Stimulated activated effector memory CD8-positive, alpha-beta T cell treated with anti-CD3 and anti-CD28 coated beads, Interleukin-12 subunit alpha, Interleukin-12 subunit beta, amount 100 ng/mL, for 72 hours (primary cell): ENCODE data around the gene KCNJ16.

Source experiments
- ATAC-seq: fragments of 150-1000 bp; cut with Tn5 transposase; 2 replicates; pipeline ENCODE4 v1.10.0; 2021
- DNase-seq, 2 donors: peaks; one replicate each; pipeline ENCODE4 v3.0.0; 2021 to 2022; ENCODE audit warnings: low spot score in 2 of 2
- H3K27ac Mint-ChIP-seq: one replicate; pipeline ENCODE4 v1.8.0; 2022; ENCODE audit warnings: mild to moderate bottlenecking, mixed read lengths
- H3K36me3 Mint-ChIP-seq: one replicate; pipeline ENCODE4 v1.8.0; 2022; ENCODE audit warnings: mild to moderate bottlenecking, mixed read lengths
- H3K4me1 Mint-ChIP-seq: one replicate; pipeline ENCODE4 v1.8.0; 2022; ENCODE audit warnings: mixed read lengths
- H3K4me3 Mint-ChIP-seq: one replicate; pipeline ENCODE4 v1.8.0; 2022; ENCODE audit warnings: mild to moderate bottlenecking, mixed read lengths
- H3K9me3 Mint-ChIP-seq: one replicate; pipeline ENCODE4 v1.8.0; 2022; ENCODE audit warnings: mixed read lengths

KCNJ16 gene

DNA sequence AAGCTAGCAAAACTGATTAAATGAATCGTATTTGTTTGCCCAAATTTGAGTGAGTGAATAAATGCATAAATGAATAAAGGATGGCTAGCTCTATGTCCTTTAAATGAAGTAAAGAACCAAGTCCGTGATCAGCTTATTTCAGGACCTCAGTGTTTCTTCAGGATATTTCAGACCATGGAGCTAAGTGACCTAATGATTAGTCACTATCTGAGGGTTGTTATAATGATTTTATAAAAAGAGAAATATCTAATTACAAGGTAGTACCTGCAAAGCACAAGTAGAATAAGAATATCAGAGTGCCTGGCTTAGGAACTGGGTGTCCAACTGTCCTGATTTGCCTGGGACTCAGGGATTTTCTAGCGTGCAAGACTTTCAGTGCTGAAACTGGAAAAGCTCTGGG lies 106.8 kb downstream of the KCNJ16 start:
- H3K9me3 Mint-ChIP-seq: peaks cover 5% of the 10 kb centered on the region
- no peak overlapping the region for H3K4me3 Mint-ChIP-seq
- H3K27ac Mint-ChIP-seq: no peak overlapping the region
- H3K36me3 Mint-ChIP-seq: no peaks in the 10 kb centered on the region
- no peak for ATAC-seq
- no peaks in the 10 kb centered on the region for H3K4me1 Mint-ChIP-seq
- DNase-seq: no peak

DNA sequence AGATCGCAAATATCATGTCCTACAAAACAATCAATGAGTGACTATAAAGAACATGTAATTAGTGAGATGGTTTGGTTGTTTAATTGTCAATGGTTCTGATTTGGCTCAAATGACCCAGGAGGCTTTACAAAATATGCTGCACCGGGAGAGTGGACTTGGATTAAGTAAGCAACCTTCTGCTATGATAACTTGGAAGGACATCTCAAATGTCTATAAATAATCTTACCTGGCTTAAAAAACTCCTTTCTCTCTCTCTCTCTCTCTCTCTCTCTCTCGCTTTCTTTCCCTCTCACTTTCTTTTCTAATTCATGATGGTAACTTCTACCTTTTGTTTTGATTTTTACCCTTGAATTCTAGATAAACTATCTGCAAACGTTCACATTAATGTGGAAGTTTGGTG lies 108.5 kb downstream of the KCNJ16 start:
- peaks cover 5% of the 10 kb centered on the region for H3K9me3 Mint-ChIP-seq
- no peak overlapping the region for H3K27ac Mint-ChIP-seq
- H3K4me3 Mint-ChIP-seq: no peak overlapping the region
- ATAC-seq (no peak), DNase-seq (no peak)
- H3K36me3 Mint-ChIP-seq: no peaks in the 10 kb centered on the region
- H3K4me1 Mint-ChIP-seq: no peaks in the 10 kb centered on the region

DNA sequence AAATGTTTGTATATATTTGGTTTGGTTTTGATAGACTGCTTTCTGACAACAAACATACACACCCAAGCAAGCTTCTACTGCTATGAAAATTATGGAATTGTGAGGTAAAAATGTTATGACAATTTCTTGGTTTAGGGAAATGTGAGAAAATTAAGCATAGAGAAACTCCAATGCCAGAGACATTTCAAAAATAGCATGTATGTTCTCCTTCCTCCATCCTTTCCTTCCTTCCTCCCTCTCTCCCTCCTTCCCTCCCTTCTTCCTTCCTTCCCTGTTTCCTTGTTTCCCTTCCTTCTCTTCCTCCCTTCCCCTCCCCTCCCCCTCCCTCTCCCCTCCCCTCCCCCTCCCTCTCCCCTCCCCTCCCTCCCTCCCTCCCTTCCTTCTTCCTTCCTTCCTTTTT lies 109.2 kb downstream of the KCNJ16 start:
- DNase-seq: no peak
- Mint-ChIP-seq H3K4me3 (no peak overlapping the region), H3K27ac (no peak overlapping the region), H3K36me3 (no peaks in the 10 kb centered on the region), H3K9me3 (peaks cover 5% of the 10 kb centered on the region), H3K4me1 (no peaks in the 10 kb centered on the region)
- no peak for ATAC-seq

DNA sequence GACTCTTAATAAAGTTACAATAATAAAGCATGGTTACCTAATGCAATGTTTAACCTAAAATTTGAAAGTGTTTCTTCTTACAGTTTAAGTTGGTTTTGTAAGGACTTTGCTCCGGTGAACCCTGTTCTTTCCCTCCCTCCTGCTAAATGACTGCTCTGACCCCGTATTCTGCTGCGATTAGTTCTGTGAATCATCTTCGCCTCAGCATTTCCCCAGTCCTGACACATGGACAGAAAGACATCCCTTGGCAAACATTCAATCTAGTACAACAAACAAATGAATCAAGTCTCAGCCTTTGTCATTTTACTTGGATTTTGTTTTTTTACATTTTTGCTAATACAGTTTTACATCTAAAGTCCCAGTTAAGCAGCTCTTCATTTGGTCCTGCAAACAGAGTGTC lies 109.7 kb downstream of the KCNJ16 start:
- no peaks in the 10 kb centered on the region for H3K4me1 Mint-ChIP-seq
- ATAC-seq (no peak), DNase-seq (no peak)
- no peaks in the 10 kb centered on the region for H3K36me3 Mint-ChIP-seq
- H3K27ac Mint-ChIP-seq: no peak overlapping the region
- H3K9me3 Mint-ChIP-seq: peaks cover 5% of the 10 kb centered on the region
- H3K4me3 Mint-ChIP-seq: no peak overlapping the region
